WI38 (cell line): ENCODE results near the gene LHPP.

ENCODE experiments used
- H3K4me3 ChIP-seq: 2 replicates; pipeline ENCODE4 v1.5.1; 2011; ENCODE audit warnings: low read depth, mild to moderate bottlenecking, control low read depth, low read length
- TF ChIP-seq, protein P1 (sequence below): IDR thresholded peaks from 2 replicates; pipeline ENCODE4 v1.5.1; 2012; ENCODE audit warnings: low read depth, mild to moderate bottlenecking, control low read depth, low read length

LHPP gene

DNA sequence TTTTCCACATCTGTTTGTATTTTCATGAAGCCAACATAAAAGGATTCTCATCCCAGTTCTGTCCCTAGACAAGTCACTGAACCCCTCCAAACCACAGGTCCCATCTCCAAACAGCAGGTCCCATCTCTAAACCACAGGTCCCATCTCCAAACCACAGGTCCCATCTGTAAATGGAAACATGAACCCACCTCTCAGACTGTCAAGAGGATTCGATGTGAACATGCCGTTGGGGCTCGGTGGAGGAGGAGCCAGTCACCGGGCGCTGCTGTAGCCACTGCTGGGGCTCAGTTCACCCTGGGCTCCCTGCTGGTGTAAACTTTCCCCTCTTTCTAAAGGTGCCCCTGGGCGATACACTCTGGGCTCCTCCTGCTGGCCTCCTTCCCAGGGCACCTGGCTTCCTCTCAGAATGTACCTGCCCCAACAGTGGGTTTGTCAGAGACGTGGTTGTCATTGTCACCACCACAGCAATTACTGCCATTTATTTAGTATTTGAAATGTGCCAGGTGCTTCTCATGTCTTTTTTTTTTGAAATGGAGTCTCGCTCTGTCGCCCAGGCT lies 13.0 kb downstream of the LHPP start:
- no peak overlapping the region for H3K4me3 ChIP-seq
- TF ChIP-seq, protein P1, sequence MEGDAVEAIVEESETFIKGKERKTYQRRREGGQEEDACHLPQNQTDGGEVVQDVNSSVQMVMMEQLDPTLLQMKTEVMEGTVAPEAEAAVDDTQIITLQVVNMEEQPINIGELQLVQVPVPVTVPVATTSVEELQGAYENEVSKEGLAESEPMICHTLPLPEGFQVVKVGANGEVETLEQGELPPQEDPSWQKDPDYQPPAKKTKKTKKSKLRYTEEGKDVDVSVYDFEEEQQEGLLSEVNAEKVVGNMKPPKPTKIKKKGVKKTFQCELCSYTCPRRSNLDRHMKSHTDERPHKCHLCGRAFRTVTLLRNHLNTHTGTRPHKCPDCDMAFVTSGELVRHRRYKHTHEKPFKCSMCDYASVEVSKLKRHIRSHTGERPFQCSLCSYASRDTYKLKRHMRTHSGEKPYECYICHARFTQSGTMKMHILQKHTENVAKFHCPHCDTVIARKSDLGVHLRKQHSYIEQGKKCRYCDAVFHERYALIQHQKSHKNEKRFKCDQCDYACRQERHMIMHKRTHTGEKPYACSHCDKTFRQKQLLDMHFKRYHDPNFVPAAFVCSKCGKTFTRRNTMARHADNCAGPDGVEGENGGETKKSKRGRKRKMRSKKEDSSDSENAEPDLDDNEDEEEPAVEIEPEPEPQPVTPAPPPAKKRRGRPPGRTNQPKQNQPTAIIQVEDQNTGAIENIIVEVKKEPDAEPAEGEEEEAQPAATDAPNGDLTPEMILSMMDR = no peak

DNA sequence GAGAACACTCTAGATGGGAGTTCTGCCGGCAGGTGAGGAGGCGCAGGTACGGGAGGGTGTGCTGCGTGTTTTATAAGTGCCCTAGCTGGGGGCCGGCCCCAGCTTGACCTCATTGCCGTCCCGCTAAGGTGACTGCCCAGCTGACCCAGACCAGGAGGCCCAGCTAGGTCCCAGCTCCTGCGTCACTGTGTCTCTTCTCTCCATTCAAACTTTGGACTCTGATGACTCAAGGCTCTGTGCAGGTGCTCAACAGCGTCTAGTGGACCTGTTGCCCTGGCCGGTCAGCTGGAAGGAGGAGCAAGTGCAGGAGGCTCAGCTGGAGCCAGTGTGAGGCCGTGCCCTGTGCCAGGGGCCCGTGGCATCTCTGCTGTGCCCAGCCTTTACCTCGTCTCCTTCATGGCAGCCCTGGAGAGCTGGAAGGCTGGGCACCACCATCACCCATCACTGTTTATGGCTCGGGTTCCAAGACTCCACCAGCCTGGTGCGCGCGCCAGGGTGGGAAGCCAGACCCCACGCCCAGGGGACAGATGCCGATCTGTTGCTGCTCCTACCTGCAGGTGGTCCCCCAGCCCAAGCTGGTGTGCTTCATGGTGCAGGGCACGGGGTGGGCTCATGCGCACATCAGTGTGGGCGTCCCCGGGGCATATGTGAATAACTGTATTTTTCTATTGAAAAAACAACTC lies 14.6 kb downstream of the LHPP start:
- H3K4me3 ChIP-seq = no peak overlapping the region
- TF ChIP-seq, protein P1 = no peak

DNA sequence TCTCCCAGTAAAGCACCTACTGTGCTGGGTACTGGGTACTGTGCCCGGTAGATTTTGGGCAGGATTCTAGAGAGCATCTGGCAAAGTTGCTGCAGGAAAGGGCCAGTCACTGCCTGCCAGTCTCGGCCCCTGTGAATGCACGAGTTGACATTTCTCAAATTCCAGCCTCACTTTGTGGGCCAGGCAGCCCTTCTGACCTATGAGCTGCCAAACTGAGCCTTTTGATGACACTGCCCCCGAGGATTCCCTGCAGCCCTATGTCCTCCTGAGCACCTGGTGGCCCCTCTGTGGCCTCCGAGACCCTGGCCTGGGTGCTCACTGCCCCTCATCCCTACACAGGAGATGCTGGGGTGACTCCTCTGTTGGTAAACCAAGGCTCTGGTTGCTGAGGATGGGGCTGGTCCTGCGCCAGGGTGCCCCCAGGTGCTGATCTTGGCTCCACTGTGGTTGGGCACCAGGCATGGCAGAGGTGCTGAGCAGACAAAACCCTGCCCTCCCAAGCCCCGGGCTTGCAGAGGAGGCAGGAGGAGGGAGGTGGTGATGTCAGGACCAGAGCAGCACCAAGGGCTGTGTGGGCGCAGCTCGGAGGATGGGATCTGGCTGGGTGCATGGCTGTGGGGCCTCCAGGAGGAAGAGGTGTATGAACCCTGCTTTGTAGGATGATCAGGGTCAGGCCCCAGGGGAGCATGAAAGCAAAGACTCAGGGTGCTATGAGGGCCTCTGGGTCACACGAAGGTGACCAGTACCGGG lies 16.2 kb downstream of the LHPP start:
- TF ChIP-seq, protein P1 = no peak
- H3K4me3 ChIP-seq = no peak overlapping the region

DNA sequence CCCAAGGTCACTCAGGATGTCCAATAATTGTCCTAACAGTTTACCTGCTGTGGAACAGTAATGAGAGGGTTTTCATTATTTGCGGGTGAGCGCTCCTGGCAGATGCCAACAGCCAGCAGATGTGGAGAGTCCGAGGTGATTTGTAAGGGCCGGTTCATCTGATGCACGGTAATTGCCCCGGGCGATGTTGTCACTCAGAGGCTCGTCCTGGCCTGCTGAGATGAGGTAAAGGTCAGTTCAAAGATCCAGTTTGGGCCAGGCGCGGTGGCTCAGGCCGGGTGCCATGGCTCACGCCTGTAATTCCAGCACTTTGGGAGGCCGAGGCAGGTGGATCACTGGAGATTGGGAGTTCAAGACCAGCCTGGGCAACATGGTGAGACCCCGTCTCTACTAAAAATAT lies 16.9 kb downstream of the LHPP start:
- TF ChIP-seq, protein P1 = no peak

DNA sequence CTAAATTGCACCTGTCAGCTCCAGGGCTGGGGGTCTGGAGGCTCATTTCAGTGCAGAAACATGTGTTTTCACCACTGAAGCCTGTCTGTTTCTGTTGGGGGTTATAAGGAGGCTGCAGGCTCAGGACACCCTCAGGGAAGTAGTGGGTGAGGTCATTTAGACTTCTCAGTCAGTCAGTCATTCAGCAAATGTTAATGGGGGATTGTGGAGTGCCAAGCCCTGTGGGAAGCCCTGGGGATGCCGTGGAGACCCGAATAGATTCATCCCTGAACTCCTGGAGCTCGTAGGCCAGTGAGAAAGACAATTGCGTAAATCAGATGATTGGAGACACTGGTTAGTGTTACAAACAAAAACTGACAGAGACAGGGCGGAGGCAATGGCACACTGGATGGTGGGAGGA lies 19.2 kb downstream of the LHPP start:
- TF ChIP-seq, protein P1 = no peak
- no peak overlapping the region for H3K4me3 ChIP-seq

More for the DNA sequence above, 16.9 kb downstream of the LHPP start:
- H3K4me3 ChIP-seq = no peak overlapping the region

DNA sequence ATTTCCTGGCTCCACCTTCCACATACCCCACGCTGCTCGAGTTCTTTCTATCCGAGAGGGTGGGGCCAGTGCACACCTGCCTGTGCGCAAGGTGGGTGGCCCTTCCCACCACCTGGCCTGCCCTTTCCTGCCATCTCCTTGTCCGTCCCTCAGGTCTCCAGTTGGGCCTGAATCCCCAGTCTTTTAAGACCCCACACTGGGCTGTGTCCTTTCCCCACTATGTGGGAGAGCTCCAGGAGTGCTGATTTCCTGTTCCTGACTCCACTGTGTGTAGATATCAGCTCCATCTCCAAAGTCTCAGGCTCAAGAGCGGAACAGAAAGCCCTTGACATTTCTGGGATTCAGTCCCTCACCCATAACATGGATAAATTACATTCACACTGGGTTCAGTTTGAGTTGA lies 20.1 kb downstream of the LHPP start:
- H3K4me3 ChIP-seq = no peak overlapping the region
- TF ChIP-seq, protein P1 = no peak

DNA sequence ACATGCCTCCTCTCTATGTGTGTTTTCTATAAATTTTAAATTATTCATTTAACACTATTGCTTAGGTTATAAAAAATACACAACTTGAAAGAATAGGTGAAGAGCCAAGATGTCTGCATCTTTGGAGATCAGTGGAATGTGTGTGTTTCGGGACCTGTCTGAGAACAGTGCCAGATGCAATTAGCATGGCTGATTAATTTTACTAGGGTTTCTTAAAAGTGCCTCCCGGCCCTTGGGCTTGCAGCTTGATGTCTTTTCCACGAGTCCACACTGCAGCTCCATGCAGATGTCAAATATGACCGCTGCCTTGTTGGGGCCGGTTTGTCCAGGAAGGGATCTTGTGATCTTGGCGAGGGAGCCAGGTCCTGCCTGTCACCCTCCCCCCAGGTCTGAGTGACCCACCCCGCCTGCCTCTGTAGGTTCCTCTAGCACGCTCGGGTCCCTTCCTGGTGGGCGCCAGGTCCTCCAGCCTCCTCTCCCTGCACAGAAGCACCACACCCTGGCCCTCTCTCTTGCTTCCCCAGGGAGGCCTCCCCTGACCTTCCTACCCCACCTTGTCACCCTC lies 20.7 kb downstream of the LHPP start:
- TF ChIP-seq, protein P1 = no peak
- no peak overlapping the region for H3K4me3 ChIP-seq
